HepG2 (cell line): Measurements from ENCODE around the gene RECQL5. TPM values are rescaled to one million over a fixed set of nuclear protein-coding genes. Genes with fewer than 3 reads are reported as not detected.

Experiments used
- ATAC-seq: fragments of 200-7000 bp; cut with Tn5 transposase; 3 replicates; pipeline ENCODE4 v1.9.1; 2020; ENCODE audit warnings: mild to moderate bottlenecking, moderate library complexity
- BruUV-seq: library from RNA; stranded (reverse); fragments of 400-500 nt; replicated peaks from 2 replicates; lab custom pipeline; 2021; lab: Mats Ljungman, UMichigan
- CTCF ChIA-PET: fragments of 300-600 bp; formaldehyde crosslinking; extraction: SDS; loops from one replicate; lab custom pipeline; 2021; ENCODE audit warnings: low total read pairs, inconsistent platforms, low intra/inter-chr PET ratio; lab: Yijun Ruan, JAX
- POLR2A ChIA-PET: fragments of 350-600 bp; sonication (Branson Sonifier 250); formaldehyde crosslinking; loops from one replicate; lab custom pipeline; 2020; ENCODE audit warnings: antibody characterized with exemption, inconsistent platforms; lab: Yijun Ruan, JAX
- DNase-seq: peaks from one replicate; pipeline ENCODE4 v3.0.0-alpha.2; 2015; ENCODE audit warnings: low spot score
- FAIRE-seq: peaks from 3 replicates; lab custom pipeline; 2011; peaks lifted over from hg19 to GRCh38; lab: Jason Lieb, UNC
- H2AFZ ChIP-seq: one replicate; pipeline ENCODE4 v1.6.1; 2011; ENCODE audit warnings: low read length, inconsistent platforms
- H3K27ac ChIP-seq: fragments of 300-600 bp; 3 replicates; pipeline ENCODE4 v1.8.0; 2011; ENCODE audit warnings: mixed run types, mild to moderate bottlenecking, mixed read lengths, low read length, inconsistent platforms; ENCODE audit not compliant: insufficient read depth; ENCODE audit errors: extremely low read length
- H3K27me3 ChIP-seq, 2 experiments: fragments of 200-600 bp in 1 of 2; 2 replicates in 1 of 2; 3 replicates in 1 of 2; pipeline versions ENCODE4 v1.6.0 to v1.8.0; 2011; ENCODE audit warnings: low read length in 2 of 2, mild to moderate bottlenecking in 2 of 2, moderate library complexity in 2 of 2, inconsistent platforms in 1 of 2; ENCODE audit not compliant: insufficient read depth in 2 of 2, control insufficient read depth in 1 of 2
- H3K36me3 ChIP-seq, 2 experiments: fragments of 200-600 bp in 1 of 2; replicated peaks in 1 of 2; 2 replicates in 1 of 2; 3 replicates in 1 of 2; pipeline versions ENCODE4 v1.5.1 to v1.8.0; 2011; ENCODE audit warnings: low read length in 2 of 2, inconsistent platforms in 1 of 2; ENCODE audit not compliant: insufficient read depth in 2 of 2, control insufficient read depth in 1 of 2
- H3K4me1 ChIP-seq: 2 replicates; pipeline ENCODE4 v1.5.1; 2012; ENCODE audit warnings: low read length, inconsistent platforms; ENCODE audit not compliant: insufficient read depth
- H3K4me2 ChIP-seq: 2 replicates; pipeline ENCODE4 v1.6.0; 2011; ENCODE audit warnings: low read depth, low read length, inconsistent platforms
- H3K4me3 ChIP-seq, 3 experiments: fragments of 200-600 bp in 1 of 3; sonication (generic), shearing (Covaris generic) in 1 of 3; replicated peaks in 1 of 3; 2 replicates each; pipeline ENCODE4 v1.5.1; 2011 to 2016; ENCODE audit warnings: low read length in 3 of 3, inconsistent platforms in 2 of 3, low read depth in 2 of 3, mild to moderate bottlenecking in 2 of 3, control low read depth in 1 of 3, mixed read lengths in 1 of 3; ENCODE audit not compliant: insufficient read depth in 1 of 3
- H3K79me2 ChIP-seq: one replicate; pipeline ENCODE4 v1.6.1; 2011; ENCODE audit warnings: low read length, inconsistent platforms; ENCODE audit not compliant: insufficient read depth
- H3K9ac ChIP-seq: 2 replicates; pipeline ENCODE4 v1.6.0; 2011; ENCODE audit warnings: mild to moderate bottlenecking, low read depth, low read length, inconsistent platforms; ENCODE audit not compliant: insufficient read depth
- H3K9me3 ChIP-seq: 2 replicates; pipeline ENCODE4 v1.5.1; 2012; ENCODE audit warnings: mild to moderate bottlenecking, low read length
- H4K20me1 ChIP-seq: 2 replicates; pipeline ENCODE4 v1.6.0; 2011; ENCODE audit warnings: inconsistent platforms, mild to moderate bottlenecking, low read length, moderate library complexity; ENCODE audit not compliant: insufficient read depth
- AGO2 ChIP-seq: fragments of 200-400 bp; formaldehyde crosslinking; optimal IDR thresholded peaks from 2 replicates; pipeline ENCODE3; 2017; ENCODE audit warnings: mild to moderate bottlenecking, low read depth, low read length, moderate library complexity
- NRL ChIP-seq: sonication (generic); formaldehyde crosslinking; IDR thresholded peaks from 2 replicates; pipeline ENCODE4 v1.5.0; 2020; ENCODE audit warnings: missing genetic modification reagents, mild to moderate bottlenecking, moderate library complexity, borderline replicate concordance
- RFXAP ChIP-seq: sonication (generic); formaldehyde crosslinking; IDR thresholded peaks from 2 replicates; pipeline ENCODE4 v1.4.0; 2020; ENCODE audit warnings: missing genetic modification reagents, borderline replicate concordance
- TP53 ChIP-seq: sonication (generic); formaldehyde crosslinking; conservative IDR thresholded peaks from 2 replicates; pipeline ENCODE4 v1.4.0; 2020; ENCODE audit warnings: missing genetic modification reagents
- ZBTB40 ChIP-seq, 2 experiments: fragments of 450-650 bp in 1 of 2; sonication (generic) in 1 of 2; formaldehyde crosslinking in 1 of 2; IDR thresholded peaks; 2 replicates each; pipeline versions ENCODE4 v1.6.1 to v1.8.0; 2016 to 2022; ENCODE audit warnings: antibody characterized with exemption in 1 of 2, mild to moderate bottlenecking in 1 of 2, missing genetic modification reagents in 1 of 2
- ZFP91 ChIP-seq: sonication (generic); formaldehyde crosslinking; IDR thresholded peaks from 2 replicates; pipeline ENCODE4 v1.9.0; 2022; ENCODE audit warnings: missing genetic modification reagents, mild to moderate bottlenecking, borderline replicate concordance
- ZKSCAN5 ChIP-seq: sonication (generic); formaldehyde crosslinking; IDR thresholded peaks from 2 replicates; pipeline ENCODE4 v1.5.1; 2020; ENCODE audit warnings: mild to moderate bottlenecking, missing genetic modification reagents
- ZNF326 ChIP-seq: sonication (generic); formaldehyde crosslinking; IDR thresholded peaks from 2 replicates; pipeline ENCODE4 v1.4.0; 2020; ENCODE audit warnings: missing genetic modification reagents, borderline replicate concordance
- WGBS: methylation state at CpG from one replicate; pipeline ENCODE4 v1.1.6; 2017; ENCODE audit warnings: low lambda C conversion rate; 5-methylcytosine and 5-hydroxymethylcytosine counted together
- in situ Hi-C: cut with HindIII; loops from 2 replicates; pipeline ENCODE4 v1.10.0; 2017; ENCODE audit warnings: low pct_unique_long_range_greater_than_20kb; ENCODE audit not compliant: extremely low pct_ligation_motif_present
- intact Hi-C: fragments of 100-400 bp; cut with micrococcal nuclease; formaldehyde crosslinking; loops from one replicate; pipeline ENCODE4 v1.10.0; 2022; ENCODE audit not compliant: unreplicated experiment
- polyA plus RNA-seq, 8 experiments: library from polyadenylated mRNA; depleted of rRNA in 3 of 8; stranded (reverse) in 7 of 8; unstranded in 1 of 8; fragments of >200 nt; fragmentation: Illumina TruSeq in 4 of 8; extraction: Trizol in 4 of 8; gene quantifications; 2 replicates each; pipeline versions ENCODE4 v1.2.1 to v1.2.3, GENCODE V29; 2011 to 2016; ENCODE audit warnings: low read depth in 4 of 8, missing spikeins in 1 of 8, mixed read lengths in 1 of 8; ENCODE audit not compliant: insufficient read depth in 1 of 8
- total RNA-seq, 5 experiments: library from RNA; depleted of rRNA; stranded (reverse); fragments of >200 nt; fragmentation: Illumina TruSeq; extraction: Trizol; gene quantifications; 2 replicates each; pipeline ENCODE4 v1.2.3, GENCODE V29; 2016; ENCODE audit warnings: low read depth in 1 of 5

RECQL5 gene
- total and polyA plus RNA-seq, 2 of the 13 experiments (the other 11 are each of a cell fraction or from before 2014, with no cell fraction given): 27.7 to 32.0 TPM

- intact Hi-C loops: no loop called here
- ATAC-seq: peak; percentile 66
- peaks cover 12% of the 10 kb centered on the region for H3K4me1 ChIP-seq
- no TSS peak for BruUV-seq
- H3K27ac ChIP-seq: no peak overlapping the region
- no peak overlapping the region for H3K4me3 ChIP-seq
- H3K36me3 ChIP-seq: no peaks in the 10 kb centered on the region
- no peaks in the 10 kb centered on the region; the same call in 1 of the 2 replicates for H4K20me1 ChIP-seq
- peak; percentile 50 for FAIRE-seq
- 81% methylated on average over 23 of the region's 36 CpGs for WGBS
- peak; percentile 39 for DNase-seq
- CTCF ChIA-PET: interaction anchor here (1.1 to 1.5 kb wide), 2 partner anchors 18 to 34 kb away, joined by 4 to 5 read pairs; no protein-coding TSS in a partner anchor
- in situ Hi-C loops: loop anchor here (10.0 kb wide), 1 partner anchor 135 kb away; no protein-coding TSS in a partner anchor
- no peak overlapping the region for H3K4me2 ChIP-seq
- no peaks in the 10 kb centered on the region for H3K79me2 ChIP-seq
- H2AFZ ChIP-seq: no peak overlapping the region
- H3K27me3 ChIP-seq: no peaks in the 10 kb centered on the region
- no peaks in the 10 kb centered on the region for H3K9me3 ChIP-seq
- H3K9ac ChIP-seq: no peak overlapping the region
- POLR2A ChIA-PET: interaction anchor here (0.6 to 2.0 kb wide), 3 partner anchors 10 to 26 kb away, joined by 3 to 12 read pairs (median 4); a partner anchor contains a TSS
- TF ChIP-seq ZBTB40 (IDR thresholded peaks at IDR 0.05) (no peak), ZBTB40 (CRISPR knock-in tag; IDR thresholded peaks at IDR 0.05) (0 out of 2 replicates have a peak, but pooled peaks have one; percentile 23), ZKSCAN5 (CRISPR knock-in tag) (no peak), NRL (CRISPR knock-in tag) (peak; percentile 27; the same call in 1 of the 2 replicates), TP53 (CRISPR knock-in tag) (no peak), ZNF326 (CRISPR knock-in tag) (no peak), AGO2 (peak; percentile 33), RFXAP (peak; percentile 32; the same call in 1 of the 2 replicates), ZFP91 (0 out of 2 replicates have a peak, but pooled peaks have one; percentile 27)
Observed at GRCh38 chr17:75619506-75620431, 47.2 kb downstream of the RECQL5 start.
